Transverse colon (tissue), 4 donors: ENCODE measurements around the gene ZC3H12D. TPM values are rescaled to one million over a fixed set of nuclear protein-coding genes. Genes with fewer than 3 reads are reported as not detected.

Experiments
- DNase-seq: peaks from one replicate; pipeline ENCODE4 v3.0.0-alpha.2; 2019
- H3K27ac ChIP-seq, 4 donors: fragments of 200-600 bp; sonication (generic); 2 replicates each; pipeline ENCODE4 v1.5.1; 2016 to 2018; ENCODE audit warnings: inconsistent platforms in 4 of 4
- H3K27me3 ChIP-seq: fragments of 200-600 bp; sonication (generic); 2 replicates; pipeline ENCODE4 v1.5.1; 2017; ENCODE audit warnings: inconsistent platforms
- H3K36me3 ChIP-seq, 4 donors: fragments of 200-600 bp; sonication (generic); 2 replicates each; pipeline ENCODE4 v1.5.1; 2017 to 2019; ENCODE audit warnings: inconsistent platforms in 4 of 4
- H3K4me1 ChIP-seq, 4 donors: fragments of 200-600 bp; sonication (generic); 2 replicates each; pipeline ENCODE4 v1.5.1; 2017 to 2020; ENCODE audit warnings: inconsistent platforms in 4 of 4
- H3K4me3 ChIP-seq, 4 donors: fragments of 200-600 bp; sonication (generic); 1 replicate in 1 of 4; 2 replicates in 3 of 4; pipeline versions ENCODE4 v1.5.1 to v1.6.1; 2017 to 2019; ENCODE audit warnings: inconsistent platforms in 4 of 4
- H3K9me3 ChIP-seq, 2 donors: fragments of 200-600 bp; sonication (generic); 2 replicates each; pipeline ENCODE4 v1.5.1; 2017 to 2019; ENCODE audit warnings: inconsistent platforms in 2 of 2
- CTCF ChIP-seq, 5 experiments: fragments of 200-600 bp in 3 of 5; fragments of 450-650 bp in 2 of 5; sonication (generic) in 3 of 5; IDR thresholded peaks; 1 replicate in 2 of 5; 2 replicates in 3 of 5; pipeline ENCODE4 v1.5.1; 2016 to 2017; ENCODE audit warnings: antibody characterized with exemption in 5 of 5, inconsistent platforms in 3 of 5, mild to moderate bottlenecking in 2 of 5, moderate library complexity in 1 of 5
- EP300 ChIP-seq: sonication (generic); formaldehyde crosslinking; IDR thresholded peaks from one replicate; pipeline ENCODE4 v1.6.1; 2017; ENCODE audit warnings: antibody characterized with exemption, low read depth
- POLR2A ChIP-seq: fragments of 450-650 bp; IDR thresholded peaks from one replicate; pipeline ENCODE4 v1.6.1; 2016; ENCODE audit warnings: antibody characterized with exemption, mild to moderate bottlenecking, moderate library complexity
- POLR2AphosphoS5 ChIP-seq, 3 donors: sonication (generic); formaldehyde crosslinking; IDR thresholded peaks; one replicate each; pipeline ENCODE4 v1.6.1; 2016; ENCODE audit warnings: antibody characterized with exemption in 3 of 3
- WGBS, 2 donors: methylation state at CpG; one replicate each; pipeline ENCODE4 v1.1.5; 2018; ENCODE audit warnings: low coverage in 1 of 2; 5-methylcytosine and 5-hydroxymethylcytosine counted together
- in situ Hi-C, 4 donors: fragments of 200-750 bp; cut with MboI; loops; one replicate each; pipeline versions ENCODE4 v1.15.0 to v1.15.1; 2017; ENCODE audit warnings: low sequenced_read_pairs in 3 of 4, low pct_ligation_motif_present in 1 of 4, low pct_unique_long_range_greater_than_20kb in 1 of 4
- intact Hi-C: fragments of 100-400 bp; cut with DNase I; formaldehyde crosslinking; loops from one replicate; pipeline ENCODE4 v1.15.1; 2023; ENCODE audit warnings: low total_unique reads
- total RNA-seq, 4 donors: library from RNA; depleted of rRNA; stranded (reverse); fragments of >200 nt; gene quantifications; one replicate each; pipeline ENCODE4 v1.1.0, GENCODE V29; 2016

Gene ZC3H12D
- total RNA-seq, 4 donors from 2014 or later = 1.8 to 24.3 (median 12.1) TPM

- peak overlapping the region; percentile 69 to 79 (median 77) for H3K27ac ChIP-seq
- H3K9me3 ChIP-seq = no peaks in the 10 kb centered on the region
- TF ChIP-seq POLR2A (no peak), EP300 (no peak), POLR2AphosphoS5 (IDR thresholded peaks at IDR 0.05) (no peak), CTCF (IDR thresholded peaks at IDR 0.05) (no peak)
- no peak for DNase-seq
- 20 to 83% methylated on average over 1 to 11 of the region's 11 CpGs for WGBS, 2 donors
- H3K4me1 ChIP-seq = peaks cover 23 to 58% (median 39%) of the 10 kb centered on the region in 4 donors
- H3K27me3 ChIP-seq = no peaks in the 10 kb centered on the region
- in situ Hi-C loops = no loop called here
- intact Hi-C loops = no loop called here
- no peaks in the 10 kb centered on the region for H3K36me3 ChIP-seq
- no peak overlapping the region for H3K4me3 ChIP-seq
Measured at GRCh38 chr6:149455031-149455732, 29.6 kb downstream of the ZC3H12D start.

GRCh38 chr6:149454346-149454848 is 30.4 kb downstream of the ZC3H12D start:
- H3K9me3 ChIP-seq = no peaks in the 10 kb centered on the region
- peak overlapping the region; percentile 69 to 79 (median 77) for H3K27ac ChIP-seq
- WGBS, 2 donors = 11% methylated on average over 8 of the region's 15 CpGs; no CpG with 5 or more reads in 1 of the 2 donors
- DNase-seq = peak; percentile 88
- H3K27me3 ChIP-seq = no peaks in the 10 kb centered on the region
- peak overlapping the region in 1 of 4 donors; percentile 3 for H3K4me3 ChIP-seq
- in situ Hi-C loops = no loop called here
- peaks cover 23 to 62% (median 41%) of the 10 kb centered on the region in 4 donors for H3K4me1 ChIP-seq
- TF ChIP-seq POLR2A (peak; percentile 8), CTCF (IDR thresholded peaks at IDR 0.05) (no peak), POLR2AphosphoS5 (IDR thresholded peaks at IDR 0.05) (peak; percentile 52 to 75 (median 74))
- no peaks in the 10 kb centered on the region for H3K36me3 ChIP-seq
- intact Hi-C loops = no loop called here

GRCh38 chr6:149453597-149454345 is 31.0 kb downstream of the ZC3H12D start:
- in situ Hi-C loops (no loop called here), intact Hi-C loops (no loop called here)
- H3K9me3 ChIP-seq = no peaks in the 10 kb centered on the region
- DNase-seq = no peak
- H3K27me3 ChIP-seq = no peaks in the 10 kb centered on the region
- peak overlapping the region; percentile 69 to 79 (median 77) for H3K27ac ChIP-seq
- no peaks in the 10 kb centered on the region for H3K36me3 ChIP-seq
- peaks cover 23 to 62% (median 41%) of the 10 kb centered on the region in 4 donors for H3K4me1 ChIP-seq
- 50 to 65% methylated on average over 5 to 6 of the region's 6 CpGs for WGBS, 2 donors
- peak overlapping the region in 1 of 4 donors; percentile 3 for H3K4me3 ChIP-seq
- TF ChIP-seq EP300 (no peak), POLR2AphosphoS5 (IDR thresholded peaks at IDR 0.05) (no peak), POLR2A (no peak), CTCF (IDR thresholded peaks at IDR 0.05) (no peak)
